A204.1 (cell line): Measurements from ENCODE around the gene CYB5R2.
"Not testable (repeated sequence)": the region's sequence is repeated elsewhere in the genome, so short reads cannot be mapped to it uniquely, and the experiment has no call there.

Experiments used
- FAIRE-seq: peaks from 2 replicates; lab custom pipeline; 2012; peaks lifted over from hg19 to GRCh38; lab: Jason Lieb, UNC

The CYB5R2 gene

DNA sequence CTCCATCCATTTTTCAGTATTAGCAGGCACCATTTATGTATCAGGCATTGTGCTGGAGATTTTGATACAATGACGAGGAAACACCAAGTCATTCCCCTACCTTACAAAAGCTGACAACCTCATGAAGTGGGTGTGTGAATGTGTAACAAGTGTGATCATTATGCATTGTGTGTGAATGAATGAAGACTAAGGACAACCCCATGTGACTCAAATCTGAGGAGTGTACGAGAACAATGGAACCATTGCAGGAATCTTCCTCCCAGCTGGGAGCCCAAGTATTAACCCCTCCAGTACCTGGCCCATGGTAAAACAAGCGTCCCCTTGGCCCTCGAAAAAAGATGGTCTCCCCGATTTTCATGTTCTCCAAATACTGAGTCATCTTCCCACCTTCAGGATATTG lies 4.4 kb downstream of the CYB5R2 start:
- no peak for FAIRE-seq

- no peak for FAIRE-seq
These were observed 4.8 kb downstream of the CYB5R2 start for GRCh38 chr11:7668464-7668863.

DNA sequence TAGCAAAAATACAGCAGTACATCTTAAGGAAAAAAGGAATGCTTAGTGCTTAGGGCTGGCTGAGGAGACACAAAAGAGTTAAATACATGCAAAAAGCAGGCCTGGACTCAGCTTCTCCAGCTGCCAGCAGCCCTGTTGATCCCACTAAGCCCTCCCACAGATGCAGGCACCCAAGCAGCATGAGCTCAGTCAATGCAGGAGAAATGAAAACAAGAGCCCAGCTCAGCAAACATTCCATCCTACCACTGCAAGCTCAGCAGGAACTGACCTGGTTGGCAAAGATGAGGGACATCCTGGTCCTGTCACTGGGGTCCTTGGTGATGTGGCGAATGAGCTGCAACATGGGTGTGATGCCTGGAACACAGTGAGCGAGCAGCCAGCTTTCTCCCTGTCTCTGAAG lies 5.8 kb downstream of the CYB5R2 start:
- FAIRE-seq: no peak

DNA sequence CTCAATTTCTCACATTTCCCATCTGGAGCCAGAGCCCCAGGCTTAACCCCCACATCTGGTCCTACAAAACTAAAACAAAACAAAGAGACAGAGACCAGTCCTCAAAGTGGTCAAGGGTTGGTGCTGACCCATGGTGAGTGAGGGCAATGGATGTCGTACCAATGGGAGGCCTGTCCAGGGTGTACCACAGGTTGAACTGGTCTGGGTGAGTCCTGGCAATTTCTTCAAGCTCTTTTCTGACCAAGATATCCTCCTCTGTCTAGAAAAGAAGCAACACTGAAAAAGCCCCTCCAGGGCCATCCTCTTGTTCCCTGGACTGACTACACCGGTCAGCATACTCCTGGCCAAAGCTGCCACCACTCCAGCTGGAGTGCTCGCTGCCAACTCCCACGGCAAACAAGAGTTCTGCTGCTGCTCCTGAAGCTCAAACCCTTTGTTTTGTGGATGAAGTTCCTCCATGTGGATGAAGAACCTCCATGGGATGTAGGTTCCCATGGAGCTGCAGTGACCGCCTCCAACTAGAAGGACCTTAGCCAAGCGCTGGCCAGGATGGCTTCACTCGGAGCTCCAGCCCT lies 6.9 kb downstream of the CYB5R2 start:
- FAIRE-seq: no peak

DNA sequence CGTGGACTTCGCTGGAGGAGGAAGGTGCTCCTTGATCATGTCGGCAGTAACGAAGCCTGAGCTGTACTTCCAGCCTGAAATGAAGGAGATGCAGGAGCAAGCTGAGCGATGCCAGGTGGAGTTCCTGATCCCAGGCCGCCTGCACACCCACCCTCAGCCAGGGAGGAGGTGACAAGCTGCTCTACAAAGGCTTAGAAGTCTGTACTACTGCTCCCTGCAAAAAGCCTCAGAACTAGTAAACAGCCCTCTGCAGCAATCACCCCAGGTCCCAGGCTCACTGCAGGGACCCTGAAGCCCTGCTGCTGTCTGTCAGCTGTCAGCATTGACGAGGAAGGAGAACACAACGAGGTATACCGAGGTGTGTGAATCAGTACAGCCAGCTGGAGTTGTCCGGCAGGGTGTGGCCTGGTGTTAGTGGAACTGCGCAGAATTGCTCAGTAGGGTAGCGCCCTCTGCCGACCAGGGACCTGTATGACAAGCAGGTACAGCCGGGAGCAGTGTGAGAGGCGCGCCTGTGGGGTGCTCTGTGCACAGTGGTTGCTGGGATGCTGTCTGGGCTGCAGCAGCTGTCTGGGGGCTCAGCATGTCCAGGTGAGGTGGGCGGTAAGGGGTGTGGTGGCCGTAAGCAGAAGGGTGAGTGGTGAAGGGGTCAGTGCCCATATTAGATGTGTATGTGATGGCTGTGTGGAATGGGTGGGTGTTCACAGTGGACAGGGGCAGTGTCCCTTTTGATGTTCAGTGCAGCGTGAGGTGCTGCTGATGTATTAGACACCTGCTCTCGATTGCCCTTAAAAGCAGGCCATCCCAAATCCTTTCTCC lies 7.6 kb downstream of the CYB5R2 start:
- no peak for FAIRE-seq

GRCh38 chr11:7664867-7665266 lies 8.4 kb downstream of the CYB5R2 start:
- no peak for FAIRE-seq

DNA sequence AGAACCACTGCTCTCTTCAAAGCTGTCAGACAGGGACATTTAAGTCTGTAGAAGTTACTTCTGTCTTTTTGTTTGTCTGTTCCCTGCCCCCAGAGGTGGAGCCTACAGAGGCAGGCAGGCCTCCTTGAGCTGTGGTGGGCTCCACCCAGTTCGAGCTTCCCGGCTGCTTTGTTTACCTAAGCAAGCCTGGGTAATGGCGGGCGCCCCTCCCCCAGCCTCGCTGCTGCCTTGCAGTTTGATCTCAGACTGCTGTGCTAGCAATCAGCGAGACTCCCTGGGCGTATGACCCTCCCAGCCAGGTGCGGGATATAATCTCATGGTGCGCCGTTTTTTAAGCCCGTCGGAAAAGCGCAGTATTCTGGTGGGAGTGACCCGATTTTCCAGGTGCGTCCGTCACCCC lies 9.8 kb downstream of the CYB5R2 start:
- not testable (repeated sequence) for FAIRE-seq

DNA sequence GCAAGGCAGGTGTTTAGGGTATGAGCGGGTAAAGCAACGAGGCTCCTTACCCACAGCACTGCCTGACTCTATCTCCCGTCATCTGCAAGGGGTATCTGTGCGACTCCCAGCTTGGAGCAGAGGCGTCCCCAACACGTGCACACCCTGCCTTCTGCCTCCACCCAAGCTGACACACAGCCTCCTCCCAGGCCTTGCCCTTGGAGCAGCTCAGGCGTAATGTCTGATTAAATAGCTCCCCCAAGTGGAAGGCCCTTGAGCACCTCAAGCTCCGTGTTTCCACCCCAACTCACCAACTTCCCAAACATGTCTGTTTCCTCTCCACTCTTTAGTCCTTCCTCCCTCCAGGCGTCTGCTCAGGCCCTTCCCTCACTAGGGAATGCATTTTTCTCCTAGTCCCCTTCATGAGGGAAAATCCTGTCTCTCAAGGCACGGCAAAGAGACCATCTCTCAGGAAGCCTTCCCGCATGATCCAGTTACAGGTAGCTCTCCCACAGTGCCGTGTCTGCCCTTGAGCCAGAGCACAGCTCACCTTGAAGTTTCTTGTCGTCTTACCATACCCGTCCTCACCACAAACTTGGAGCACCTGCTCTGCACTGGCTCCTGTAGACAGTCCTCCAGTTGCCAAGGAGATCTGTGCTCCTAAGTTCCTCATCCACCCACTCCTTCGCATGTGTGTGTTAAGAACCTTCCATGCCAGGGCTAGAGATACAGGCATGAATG lies 15.8 kb downstream of the CYB5R2 start:
- no peak for FAIRE-seq

DNA sequence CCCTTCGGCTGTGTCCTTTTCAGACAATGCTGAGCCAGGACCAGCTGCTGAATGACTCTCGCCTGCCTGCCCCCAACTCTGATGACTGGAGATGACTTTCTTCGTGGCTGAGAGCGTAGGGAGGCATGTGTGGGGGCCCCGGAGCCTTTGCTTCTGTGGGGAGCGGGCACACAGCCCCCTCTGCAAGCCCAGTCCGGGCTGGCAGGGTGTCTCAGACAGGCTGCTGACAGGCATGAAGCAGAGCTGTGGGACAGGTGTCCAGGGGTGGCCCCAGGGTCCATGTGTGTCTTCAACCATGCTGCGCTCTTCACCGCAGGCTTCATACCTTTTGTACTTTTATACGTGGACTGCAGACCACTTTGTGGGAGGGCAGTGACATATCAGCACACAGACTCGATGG lies 16.6 kb downstream of the CYB5R2 start:
- no peak for FAIRE-seq

DNA sequence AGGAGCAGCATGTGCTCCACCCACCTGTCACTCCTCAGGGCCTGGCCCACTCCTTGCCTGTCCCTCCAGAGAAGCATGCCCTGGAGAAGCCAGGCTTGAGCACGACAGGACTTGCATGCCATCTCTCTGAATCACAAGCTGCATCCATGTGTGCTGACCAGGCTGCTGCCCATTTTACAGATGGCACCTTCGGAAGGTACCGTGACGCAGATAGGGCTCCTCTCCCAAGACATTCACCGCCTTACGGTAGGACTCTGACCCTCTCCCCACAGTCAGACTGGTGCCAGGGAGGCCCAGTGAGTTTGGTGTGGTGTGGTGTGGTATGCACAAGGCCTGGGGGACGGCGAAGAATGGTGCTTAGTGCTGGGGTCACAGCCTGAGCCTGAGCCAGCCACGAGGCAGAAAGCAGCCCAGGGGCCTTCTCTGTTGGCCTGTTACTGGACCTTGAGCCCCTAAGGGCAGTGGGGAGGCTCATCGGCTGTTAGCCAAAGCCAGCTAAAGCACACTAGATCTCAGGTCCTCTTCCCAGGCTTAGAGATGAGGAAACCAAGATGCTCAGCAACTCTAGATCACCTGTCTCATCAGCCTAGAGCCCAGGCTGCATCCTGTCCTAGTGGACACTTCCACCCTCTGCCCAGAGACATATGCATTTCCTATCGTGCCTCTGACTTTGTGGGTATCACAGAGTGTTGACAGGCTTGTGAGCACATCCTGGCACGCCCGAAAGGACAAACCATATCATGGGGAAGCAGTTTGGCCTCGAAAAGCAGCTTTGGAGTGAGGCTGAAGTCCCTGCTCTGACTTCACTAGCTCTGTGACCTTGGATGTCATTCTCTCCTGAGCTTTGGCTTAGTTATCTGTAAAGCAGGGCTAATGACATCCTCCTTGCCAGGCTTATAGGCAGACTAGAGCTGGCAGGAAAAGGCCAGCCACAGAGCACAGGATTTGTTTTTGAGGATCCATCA lies 17.8 kb downstream of the CYB5R2 start:
- no peak for FAIRE-seq

- no peak for FAIRE-seq
These were observed 19.1 kb downstream of the CYB5R2 start for GRCh38 chr11:7654195-7654705.

DNA sequence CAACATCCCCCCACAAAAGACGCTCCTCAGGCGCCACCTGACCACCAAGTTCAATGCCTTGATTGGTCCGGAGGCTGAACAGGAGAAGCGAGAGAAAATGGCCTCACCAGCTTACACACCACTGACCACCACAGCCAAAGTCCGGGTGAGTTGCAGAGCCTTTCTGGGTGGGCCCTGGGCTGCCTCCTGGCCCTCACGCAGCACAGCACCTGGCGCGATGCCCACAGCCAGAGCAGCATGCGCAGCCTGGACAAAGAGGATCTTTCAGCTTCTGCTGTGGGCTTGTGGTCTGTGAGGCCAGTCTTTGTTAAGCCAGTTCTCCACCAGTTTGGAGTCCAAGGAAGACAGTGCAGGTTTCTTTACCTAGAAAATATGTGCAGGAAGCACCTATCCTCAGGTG lies 21.6 kb downstream of the CYB5R2 start:
- FAIRE-seq: no peak

DNA sequence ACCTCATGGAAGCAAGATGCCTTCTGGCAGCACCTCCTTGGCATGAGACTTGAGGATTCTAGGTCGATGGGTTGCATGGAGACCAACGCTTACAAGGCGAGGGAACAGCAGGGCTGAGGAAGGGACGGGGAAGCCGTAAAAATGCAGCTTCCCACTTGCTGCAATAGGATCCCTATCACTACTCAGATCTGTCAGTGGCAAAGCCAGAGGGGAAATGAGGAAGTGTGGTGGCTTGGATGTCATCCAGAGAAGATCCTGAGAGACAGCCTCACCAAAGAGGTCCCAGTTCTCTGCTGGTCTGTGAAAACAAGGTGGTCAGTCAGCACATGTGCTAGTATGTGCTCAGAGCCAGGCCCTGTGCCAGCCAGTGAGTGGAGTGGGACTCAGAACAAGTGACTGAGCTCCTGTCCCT lies 22.2 kb downstream of the CYB5R2 start:
- FAIRE-seq: no peak

GRCh38 chr11:7648264-7648663 lies 25.0 kb downstream of the CYB5R2 start:
- FAIRE-seq: no peak

DNA sequence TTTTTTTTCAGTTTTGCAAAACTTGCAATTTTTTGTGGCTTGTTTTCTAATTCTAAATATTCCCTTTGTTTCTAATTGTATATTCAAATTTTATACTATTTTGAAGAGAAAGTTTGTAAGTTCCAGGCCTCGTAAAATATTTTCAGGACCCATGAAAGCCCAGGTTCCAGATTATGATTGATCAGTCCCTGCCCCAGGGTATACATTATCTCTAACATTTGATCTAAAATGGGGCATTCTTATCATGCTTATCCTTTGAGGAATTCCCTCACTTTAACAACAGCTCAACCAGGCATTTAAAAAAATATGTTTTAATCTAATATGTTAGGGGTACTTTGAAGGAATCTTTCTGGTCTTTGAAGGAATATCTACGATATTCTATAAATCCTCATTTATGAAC lies 26.4 kb downstream of the CYB5R2 start:
- FAIRE-seq: no peak

- no peak for FAIRE-seq
These were observed 28.1 kb downstream of the CYB5R2 start for GRCh38 chr11:7645206-7645605.

DNA sequence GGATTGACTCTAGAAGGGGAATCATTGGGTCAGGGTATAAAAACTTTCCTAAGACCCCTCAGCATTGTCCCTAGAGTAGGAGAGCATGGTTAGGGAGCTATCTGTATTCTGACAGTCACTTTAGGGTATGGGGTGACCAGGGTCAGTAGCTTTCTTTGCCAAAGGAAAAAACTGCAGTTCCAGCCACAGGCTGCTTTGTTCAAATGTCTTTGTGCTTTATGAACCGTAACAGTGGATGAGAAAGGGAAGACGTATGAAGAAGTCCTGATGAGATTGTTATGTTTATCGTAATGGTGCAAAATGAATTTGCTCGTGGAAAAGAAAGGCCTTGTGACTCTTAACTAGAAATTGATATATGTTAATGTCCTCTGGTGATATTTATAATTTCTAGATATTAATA lies 30.0 kb downstream of the CYB5R2 start:
- no peak for FAIRE-seq

DNA sequence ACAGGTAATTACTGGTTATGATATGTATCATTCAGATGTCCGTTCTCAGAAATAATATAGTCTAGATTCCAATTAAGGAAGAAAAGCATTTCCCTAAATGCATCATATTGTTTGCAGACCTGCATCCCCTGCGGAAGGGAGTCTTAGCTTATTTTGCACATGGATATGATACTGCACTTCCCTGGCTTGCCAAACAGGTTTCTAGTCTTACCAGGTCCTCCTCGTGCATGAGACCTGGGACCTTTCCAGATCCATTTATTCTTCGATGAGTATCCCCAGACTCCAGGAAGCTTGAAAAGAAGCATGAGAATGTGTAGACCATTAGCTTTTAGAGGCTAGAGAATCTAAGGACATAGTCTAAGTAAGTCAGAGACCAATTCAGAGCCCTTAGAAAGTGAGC lies 30.6 kb downstream of the CYB5R2 start:
- no peak for FAIRE-seq

GRCh38 chr11:7640816-7641215 lies 32.5 kb downstream of the CYB5R2 start:
- FAIRE-seq: no peak

DNA sequence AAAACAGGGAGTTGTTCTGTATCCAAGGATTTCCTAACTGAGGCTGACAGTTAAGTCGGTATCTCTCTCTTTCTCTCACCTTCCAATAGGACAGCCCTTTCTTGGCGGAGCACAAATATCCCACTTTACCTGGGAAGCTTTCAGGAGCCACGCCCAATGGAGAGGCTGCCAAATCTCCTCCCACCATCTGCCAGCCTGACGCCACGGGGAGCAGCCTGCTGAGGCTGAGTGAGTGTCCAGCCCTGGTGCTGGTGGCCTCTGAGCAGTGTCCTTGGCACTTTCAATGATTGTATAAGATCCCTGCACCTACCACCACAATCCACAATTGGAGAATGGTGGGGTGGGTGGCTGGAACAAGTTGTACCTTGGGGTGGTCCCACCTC lies 33.7 kb downstream of the CYB5R2 start:
- FAIRE-seq: no peak

DNA sequence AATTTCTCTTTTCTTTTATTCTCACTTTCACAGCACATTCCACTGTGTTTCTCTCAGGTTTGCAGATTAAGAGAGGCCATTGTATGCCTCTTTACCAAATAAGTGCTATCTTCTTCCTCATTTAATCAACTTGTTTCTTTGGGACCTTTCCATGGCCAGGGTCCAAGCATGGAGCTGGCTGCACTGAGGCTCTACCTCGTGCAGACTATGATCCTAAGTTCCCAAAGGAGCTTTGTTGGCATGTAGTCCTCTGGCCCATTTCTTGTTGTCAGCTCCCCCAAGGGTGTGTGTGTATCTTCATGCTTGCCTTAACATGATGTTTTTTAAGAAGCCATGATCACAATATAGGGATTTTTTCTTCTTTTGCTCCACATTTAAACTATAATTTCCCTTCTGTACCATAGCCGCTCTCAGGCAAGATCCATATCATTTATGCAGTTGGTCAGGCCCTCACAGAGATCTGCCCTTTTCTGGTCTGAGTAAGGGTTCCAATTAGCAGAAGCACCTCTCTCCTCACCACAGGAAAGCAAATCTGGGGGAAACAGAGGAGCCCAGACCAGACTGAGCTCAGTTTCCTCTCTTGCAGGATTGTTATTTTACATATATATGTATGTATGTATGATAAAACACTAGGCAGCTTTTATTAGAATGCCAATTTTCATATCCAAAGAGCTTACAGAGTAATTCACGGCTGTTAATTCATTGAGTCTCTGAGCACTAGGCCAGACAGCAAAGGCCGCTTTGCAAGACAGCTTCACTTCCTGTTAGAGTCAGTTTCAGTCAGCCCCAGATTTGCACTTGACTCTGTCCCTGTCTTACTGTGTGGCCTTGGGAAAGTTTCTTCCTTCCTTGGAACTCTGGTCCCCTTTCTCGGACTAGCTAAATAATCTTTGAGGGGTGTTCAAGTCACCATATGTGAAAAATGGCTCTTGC lies 34.3 kb downstream of the CYB5R2 start:
- FAIRE-seq: no peak
